ENCODE data around the gene GRK7.

GRCh38 chr3:141728355-141728892, 34.8 kb upstream of the GRK7 start:
- TF ChIP-seq CTCF (conservative IDR thresholded peaks at IDR 0.05; ENCODE audit: low read length) (no peak), EZH2phosphoT487 (IDR thresholded peaks at IDR 0.05; ENCODE audit: borderline replicate concordance) (no peak)
